GM19372 (cell line): ENCODE results near the gene PLXNC1.
A peak's percentile ranks its signal among the peaks of the same experiment; 100 is the strongest.

Experiments
- ATAC-seq: cut with Tn5 transposase; IDR thresholded peaks from one replicate; pipeline ENCODE4 v1.9.1; 2021; ENCODE audit warnings: mild to moderate bottlenecking, low read depth, moderate library complexity; ENCODE audit not compliant: unreplicated experiment

PLXNC1 gene

DNA sequence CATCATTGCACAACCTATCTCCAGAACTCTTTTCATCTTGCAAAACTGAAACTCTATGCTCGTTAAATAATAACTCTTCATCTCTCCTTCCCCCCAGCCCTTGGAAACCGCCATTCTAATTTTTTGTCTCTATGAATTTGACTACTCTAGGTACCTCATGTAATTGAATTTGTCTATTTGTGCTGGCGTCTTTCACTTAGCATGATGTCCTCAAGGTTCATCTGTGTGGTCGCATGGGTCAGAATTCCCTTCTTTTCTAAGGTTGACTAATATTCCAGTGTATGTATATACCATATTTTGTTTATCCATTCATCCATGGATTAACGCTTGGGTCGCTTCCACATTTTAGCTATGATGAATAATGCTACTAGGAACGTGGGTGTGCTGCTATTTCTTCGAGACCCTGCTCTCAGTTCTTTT lies 80.1 kb downstream of the PLXNC1 start:
- ATAC-seq, result peak; percentile 65

DNA sequence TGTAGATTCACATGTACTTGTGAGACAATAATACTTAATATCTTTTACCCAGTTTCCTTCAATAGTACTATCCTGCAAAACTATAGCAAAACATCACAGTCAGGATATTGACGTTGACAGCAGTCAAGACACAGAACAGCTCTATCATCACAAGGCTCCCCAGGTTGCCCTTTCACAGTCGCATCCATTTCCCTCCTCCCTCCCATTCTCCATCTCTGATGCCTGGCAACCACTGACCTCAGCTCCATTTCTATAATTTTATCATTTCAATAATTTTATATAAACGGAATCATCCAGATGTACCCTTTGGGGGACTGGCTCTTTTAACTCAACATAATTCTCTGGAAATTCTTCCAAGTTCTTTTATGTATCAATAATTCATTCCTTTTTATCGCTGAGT lies 81.5 kb downstream of the PLXNC1 start:
- ATAC-seq, result no peak

DNA sequence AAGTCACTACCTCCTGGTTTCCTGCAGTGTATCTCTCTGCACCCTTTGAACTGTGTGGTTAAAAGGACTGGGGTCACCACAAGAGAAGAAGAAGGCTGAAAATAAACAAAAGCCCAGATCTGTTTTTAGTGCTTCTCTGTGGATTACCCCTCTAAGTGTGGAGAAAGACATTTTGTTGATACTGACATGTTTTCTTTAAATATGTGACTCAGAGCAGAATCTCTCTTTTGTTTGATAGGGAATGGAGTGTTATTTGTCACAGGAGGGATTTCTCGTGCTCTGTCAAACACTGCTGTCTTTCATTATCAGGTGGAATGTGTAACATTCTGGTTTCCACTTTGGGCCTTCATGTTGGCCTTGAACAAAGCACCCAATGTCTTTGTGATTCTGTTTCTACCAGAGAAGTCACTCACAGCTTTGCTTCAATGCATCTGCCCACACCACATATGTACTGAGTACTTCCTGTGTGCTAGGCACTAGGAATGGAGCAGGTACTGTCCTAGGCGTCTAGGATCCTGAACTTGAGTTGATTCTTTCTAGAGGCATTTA lies 82.1 kb downstream of the PLXNC1 start:
- no peak for ATAC-seq

DNA sequence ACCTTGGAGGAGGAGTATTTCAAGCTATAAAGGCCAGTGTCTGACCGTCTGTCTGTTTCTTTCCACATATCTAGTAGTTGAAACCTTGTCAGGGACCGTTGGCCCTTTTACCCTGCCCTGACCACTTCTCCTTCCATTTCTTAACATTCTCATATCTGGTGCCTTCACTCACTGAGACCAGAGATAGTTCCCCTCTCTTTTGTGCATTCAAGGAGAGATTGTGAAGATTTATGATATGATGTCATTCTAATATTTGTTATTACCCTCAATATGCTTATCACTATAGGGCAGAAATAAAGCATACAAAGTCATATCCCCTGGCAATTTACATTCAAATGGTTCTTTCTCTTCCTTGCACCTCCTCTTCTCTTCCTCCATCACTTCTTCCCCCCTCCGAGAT lies 83.3 kb downstream of the PLXNC1 start:
- ATAC-seq, result no peak

DNA sequence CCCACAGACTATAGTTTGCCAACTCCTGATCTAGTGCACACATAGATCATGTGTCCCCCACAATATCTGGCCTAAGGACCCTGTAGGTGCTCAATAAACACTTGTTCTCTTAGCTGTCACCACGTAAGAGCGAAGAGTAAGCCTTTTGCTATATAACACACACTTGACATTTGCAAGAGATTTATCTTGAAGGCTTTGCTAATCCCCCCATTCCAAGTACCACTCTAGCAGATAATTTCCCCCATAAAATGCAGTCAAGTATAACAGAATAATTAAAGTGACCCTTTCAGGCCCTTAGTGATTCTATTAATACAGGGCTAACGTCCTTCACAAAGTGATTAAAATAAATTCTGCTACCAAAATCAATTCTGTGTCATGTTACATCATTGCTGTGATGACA lies 87.5 kb downstream of the PLXNC1 start:
- no peak for ATAC-seq

DNA sequence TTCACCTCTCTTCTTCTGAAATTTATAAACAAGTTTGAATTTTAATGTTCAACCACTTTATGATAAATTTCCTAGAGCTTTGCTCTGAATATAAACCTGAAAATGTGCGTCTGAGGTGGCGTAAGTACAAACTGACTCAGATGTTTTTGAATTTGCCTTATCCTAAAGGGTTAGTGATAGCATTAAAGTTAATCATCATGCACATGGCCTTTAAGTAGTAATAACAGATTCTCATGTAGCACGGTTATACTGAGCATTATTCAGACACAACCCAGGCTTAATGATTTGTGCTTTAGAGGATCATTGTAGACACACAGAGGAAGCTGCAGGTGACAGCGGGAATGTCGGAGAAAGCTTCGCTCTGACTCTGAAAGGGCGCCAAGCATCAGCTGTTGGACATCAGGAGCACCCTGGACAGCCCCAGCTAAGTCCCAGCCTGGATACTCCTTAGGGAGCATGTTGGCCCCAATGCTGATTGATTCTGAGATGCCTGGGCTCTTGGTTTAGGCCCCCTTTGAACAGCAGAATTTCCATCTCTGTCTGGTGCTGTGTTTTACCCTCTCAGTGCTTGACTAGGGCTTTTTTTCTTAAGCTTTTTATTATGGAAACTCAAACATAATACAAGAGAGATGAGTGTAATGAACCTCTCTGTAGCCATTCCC lies 91.1 kb downstream of the PLXNC1 start:
- no peak for ATAC-seq

DNA sequence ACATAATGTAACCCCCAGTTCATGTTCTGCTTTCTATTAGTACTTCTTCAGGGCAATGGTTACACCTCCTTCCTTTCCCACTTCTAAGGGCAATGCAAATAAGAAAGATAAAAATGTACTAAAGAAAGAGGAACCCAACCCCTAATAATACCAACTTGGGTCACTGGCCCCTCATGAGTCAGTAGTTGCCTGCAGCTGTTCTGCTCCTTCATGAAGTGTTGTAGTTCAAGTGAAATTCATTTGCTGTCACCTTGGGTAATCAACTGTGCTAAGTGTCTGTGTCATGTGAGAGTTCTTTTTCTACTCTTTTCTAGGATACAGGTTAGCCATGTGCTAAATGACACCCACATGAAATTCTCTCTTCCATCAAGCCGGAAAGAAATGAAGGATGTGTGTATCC lies 91.8 kb downstream of the PLXNC1 start:
- peak; percentile 79 for ATAC-seq

DNA sequence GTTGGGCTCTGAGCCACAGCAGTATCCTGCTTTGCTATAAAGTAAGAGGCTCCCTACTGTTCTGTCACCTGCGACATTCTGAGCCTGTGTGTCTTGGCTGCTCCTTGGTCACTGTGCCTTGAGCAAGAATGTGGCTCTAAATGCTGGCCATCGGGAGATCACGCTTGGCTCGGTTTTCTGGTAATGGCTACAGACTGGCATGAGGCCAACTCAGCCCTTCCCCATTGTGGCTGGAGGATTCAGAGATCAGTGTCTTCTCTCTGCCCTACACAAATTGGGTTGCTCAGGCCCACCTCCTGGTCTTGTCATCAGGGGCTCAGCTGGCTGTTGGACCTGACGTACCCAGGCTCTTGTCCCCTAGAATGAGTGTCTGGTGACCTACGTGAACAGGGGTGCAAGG lies 94.5 kb downstream of the PLXNC1 start:
- no peak for ATAC-seq

DNA sequence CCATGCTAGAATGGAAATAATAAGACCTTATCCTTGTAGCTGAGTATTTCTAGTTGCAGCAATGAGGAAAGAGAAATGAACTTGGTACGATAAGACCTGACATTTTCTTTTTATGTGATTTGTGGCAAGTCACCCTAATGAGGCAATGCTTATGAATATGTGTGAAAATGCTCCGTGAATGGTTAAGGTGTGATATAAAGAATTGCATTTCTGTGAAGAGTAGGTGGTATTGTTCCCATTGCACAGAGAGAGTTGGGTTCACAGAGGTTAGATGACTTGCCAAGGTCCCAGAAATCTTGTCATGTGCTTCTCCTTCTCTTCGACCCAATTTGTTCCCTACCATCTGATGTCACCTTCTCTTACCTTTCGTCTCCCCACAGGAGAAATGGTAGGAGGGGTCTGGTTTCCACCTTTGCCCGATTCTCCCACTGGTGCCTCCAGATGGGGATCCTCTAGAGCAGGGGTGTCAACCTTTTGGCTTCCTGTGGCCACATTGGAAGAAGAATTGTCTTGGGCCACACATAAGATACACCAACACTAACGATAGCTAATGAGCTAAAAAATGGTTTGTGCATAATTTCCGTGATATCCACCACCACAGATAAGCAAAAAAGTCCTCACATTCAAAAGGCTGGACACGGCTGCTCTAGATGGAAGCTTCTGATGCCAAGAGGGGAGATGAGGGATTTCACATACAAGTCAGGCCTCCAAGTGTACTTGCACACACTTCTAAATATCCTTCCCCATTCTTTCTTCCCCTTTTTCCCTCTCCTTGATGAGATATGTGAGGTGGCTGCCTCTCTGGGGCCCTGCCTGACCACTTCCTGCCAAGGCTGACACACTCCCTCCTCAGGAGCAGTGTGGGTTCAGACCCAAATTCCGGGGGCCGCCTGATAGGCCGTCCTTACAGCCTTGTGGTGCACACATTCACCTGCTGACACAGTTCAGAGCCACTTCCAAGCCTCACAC lies 96.1 kb downstream of the PLXNC1 start:
- no peak for ATAC-seq

DNA sequence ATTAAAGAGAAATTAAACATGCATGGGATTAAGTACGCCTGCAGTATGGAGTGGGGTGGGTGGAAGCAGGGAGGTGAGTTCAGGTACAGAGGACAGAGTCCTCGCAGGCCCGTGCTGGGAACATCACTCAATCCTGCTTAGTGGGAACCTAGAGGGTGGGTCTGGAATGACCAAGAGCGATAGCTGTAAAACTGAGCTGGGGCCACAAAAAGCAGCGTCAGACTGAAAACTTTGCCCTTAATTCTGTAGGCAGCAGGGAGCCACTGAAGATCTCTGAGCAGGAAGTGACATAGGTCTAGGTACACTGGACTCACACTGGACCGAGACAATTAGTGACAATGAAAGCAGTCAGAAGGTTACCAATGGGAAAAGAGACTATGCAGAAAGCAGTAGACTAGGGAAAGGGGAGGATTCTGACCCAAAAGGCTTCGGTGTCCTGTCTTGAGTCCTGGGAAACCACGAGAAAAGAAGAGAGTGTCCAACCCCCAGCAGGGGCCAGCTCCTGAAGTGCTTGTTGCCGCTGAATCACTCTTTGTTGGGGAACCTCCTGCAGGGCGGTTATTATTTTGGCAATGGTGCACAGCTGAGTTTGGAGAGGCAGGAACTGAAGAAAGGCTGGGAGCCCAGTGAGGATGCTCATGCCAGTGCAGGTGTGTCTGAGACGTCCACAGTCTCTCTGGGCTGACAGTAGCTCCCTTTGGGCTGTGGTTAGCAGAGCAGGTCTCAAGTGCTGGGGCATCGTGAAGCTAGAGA lies 97.4 kb downstream of the PLXNC1 start:
- ATAC-seq, result no peak

DNA sequence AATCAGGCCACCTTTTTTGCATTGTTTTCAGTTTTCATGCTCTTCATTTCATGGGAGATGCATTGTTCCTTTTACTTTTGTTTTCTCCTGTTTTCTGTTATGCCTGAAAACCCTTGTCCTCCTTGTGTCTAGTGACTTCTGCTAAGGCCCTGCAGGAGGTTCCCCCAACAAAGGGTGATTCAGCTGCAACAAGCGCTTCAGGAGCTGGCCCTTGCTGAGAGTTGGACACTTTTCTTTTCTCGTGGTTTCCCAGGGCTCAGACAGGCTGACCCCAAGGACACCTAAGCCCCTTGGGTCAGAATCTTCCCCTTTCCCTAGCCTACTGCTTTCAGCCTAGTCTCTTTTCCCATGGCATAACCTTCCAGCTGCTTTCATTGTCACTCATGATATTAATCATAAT lies 98.9 kb downstream of the PLXNC1 start:
- ATAC-seq, result no peak

DNA sequence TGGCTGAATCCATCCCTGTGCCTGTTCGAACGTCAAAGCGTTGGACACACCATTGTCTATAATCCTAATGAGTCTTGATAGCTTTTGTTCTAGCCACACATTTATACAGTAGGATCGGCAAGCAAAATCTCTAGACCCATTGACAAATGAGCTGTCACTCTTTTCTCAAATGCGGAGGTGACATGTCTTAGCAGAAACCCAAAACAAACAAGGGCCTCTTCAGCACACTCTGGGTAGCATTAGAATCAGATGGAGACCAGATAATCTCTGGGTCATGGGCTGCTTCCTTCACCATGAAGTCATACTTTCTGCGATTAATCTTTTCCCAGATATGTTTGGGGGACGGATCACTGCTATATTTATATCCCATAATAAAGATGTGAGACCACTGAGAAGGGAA lies 100.2 kb downstream of the PLXNC1 start:
- ATAC-seq, result no peak

DNA sequence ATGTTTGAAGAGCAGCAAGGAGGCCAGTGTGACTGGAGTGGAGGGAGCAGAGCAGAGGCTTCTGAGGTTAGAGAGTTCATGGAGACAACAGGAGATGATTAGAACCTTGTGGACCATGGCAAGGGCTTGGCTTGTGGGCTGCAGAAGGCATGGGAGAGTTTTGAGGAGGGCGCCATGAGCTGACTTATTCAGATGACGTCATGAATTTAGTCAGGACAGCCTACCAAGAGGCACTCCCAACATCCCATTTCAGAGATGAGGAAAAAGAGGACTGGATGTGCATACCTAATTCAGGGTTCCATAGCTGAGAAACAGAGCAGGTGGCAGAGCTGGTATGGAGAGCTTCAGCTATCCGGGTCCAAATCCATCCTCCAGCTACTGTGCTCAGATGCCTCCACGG lies 101.8 kb downstream of the PLXNC1 start:
- no peak for ATAC-seq

DNA sequence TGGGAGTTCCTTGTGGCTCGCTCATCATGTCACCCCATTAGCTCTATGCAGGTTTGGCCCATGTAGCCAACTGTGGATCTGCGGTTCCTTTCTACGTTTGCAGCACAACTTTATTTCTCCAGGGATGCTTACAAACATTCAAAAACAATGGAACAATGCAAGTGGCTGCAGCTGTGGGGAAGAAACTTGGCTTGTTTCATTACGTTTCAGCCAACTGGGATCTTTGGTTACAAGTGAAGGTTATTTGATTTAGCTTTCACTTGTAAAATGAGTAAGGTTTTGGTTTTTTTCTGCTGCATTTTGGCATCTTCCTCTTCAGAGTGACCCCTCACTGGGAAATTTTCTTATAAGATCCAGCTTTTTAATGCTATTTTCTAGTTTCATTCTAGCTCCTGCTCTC lies 105.9 kb downstream of the PLXNC1 start:
- no peak for ATAC-seq

DNA sequence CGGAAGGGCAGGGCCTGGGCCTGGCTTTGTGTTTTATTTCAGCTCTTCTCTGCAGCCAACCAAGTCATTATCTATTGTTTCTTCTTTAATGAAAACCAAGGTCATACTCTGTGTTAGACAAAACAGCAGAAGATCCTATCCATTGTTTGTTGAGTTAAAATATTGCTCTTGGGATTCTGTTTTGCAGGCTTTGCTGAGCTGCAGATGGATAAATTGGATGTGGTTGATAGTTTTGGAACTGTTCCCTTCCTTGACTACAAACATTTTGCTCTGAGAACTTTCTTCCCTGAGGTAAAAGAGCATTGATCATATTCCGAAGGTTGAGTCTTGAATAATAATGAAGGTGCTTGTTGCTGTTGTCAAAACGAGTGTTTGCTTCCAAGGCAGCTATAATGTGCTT lies 106.6 kb downstream of the PLXNC1 start:
- no peak for ATAC-seq

DNA sequence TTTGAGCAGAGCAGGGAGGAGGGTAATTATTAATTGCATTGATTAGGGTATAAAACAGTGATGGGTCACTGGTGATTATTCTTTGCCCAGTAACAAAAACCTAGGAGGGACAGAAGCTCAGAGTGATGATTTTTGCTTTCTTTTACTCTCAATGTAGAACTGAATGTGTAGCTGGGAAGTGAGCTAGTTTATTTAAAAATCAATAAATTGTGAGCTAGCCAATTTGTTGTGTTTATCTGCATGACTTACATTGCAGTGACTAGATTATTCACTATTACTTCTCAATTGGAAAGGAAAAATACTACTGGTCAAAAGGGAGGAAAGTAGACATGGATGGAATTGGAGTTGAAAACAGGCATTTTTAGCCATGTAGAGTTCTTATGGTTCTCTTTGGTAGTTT lies 107.1 kb downstream of the PLXNC1 start:
- no peak for ATAC-seq

DNA sequence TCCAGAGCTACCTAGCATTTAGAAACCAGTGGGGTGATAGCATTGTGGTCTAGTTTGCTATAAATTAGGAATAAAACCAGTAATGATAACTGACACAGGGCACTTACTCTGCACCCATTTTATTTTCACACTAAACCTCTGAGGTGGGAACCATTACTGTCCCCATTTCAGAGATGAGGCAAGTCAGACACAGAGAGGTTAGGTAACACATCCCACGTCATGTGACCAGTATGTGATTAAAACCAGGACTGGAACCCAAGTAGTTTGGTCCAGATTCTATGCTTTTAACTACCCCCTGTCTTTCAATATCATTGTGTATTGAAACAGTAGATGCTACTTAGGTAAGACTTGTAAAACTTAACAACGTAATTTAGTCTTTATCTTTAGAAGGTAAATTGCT lies 110.2 kb downstream of the PLXNC1 start:
- peak; percentile 37 for ATAC-seq

DNA sequence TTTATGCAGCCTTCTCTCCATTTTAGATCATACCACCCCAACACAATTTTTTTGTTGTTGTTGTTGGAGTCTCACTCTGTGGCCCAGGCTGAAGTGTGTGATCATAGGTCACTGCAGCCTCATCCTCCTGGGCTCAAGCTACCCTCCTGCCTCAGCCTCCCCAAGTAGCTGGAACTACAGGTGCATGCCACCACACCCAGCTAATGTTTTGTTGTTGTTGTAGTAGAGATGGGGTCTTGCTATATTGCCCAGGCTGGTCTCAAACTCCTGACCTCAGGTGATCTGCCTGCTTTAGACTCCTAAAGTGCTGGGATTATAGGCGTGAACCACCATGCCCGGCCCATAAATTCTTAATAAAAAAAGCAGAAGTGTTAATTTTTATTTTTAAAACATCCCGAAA lies 111.6 kb downstream of the PLXNC1 start:
- no peak for ATAC-seq

DNA sequence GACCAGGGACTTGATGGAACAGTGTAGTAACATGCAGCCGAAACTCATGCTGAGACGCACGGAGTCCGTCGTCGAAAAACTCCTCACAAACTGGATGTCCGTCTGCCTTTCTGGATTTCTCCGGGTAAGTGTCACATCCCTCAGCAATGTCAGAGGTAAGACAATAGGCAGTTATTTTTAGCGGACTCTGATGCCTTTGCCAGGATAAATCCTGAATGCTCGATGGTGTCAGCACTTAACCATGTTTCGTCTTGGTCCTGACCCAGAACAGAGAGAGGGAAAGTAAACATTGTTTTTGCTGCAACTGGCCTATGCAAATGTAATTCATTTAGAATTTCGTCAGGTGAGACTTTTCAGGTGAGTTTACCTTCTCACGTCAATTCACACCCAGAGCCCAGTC lies 112.3 kb downstream of the PLXNC1 start:
- ATAC-seq, result no peak

DNA sequence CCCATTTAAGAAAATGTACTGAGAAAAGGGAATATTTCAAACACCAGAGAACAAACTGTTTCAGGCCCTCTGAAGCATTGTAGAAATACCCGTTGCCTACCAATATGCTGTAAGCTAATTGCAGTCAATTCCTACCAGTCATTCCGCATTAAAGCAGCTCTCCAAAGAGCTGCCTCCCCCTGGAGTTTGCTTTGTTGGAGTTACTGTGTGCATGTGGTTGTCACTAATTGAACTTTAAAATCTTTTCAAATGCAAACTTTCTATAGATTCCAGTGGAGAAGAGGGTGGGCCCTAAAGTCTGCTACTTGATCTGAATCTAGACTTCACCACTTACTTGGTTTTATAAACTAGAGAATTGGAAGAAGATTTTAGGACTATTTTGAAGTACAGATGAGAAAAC lies 112.7 kb downstream of the PLXNC1 start:
- no peak for ATAC-seq

DNA sequence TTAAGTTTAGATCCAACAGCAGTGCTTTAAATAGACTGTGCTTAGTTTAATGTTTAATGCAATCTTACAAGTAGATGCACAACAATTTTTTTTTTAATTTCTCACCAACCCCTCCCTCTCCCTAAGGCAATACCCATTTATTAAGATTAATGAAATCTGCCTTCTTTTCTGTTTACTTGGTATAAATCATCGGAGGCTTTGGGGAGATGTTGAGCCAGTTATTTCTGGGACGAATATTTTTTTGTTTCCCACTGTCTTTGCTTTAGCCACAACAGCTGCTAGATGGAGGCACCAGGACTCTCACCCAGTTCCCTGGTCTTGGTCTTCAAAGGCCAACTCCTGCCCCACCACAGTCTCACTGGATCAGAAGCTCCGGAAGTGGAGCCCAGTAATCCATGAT lies 113.4 kb downstream of the PLXNC1 start:
- ATAC-seq, result no peak
